HG03064 (cell line): ENCODE results near the gene TFPT.

Experiments
- ATAC-seq: cut with Tn5 transposase; IDR thresholded peaks from one replicate; pipeline ENCODE4 v1.9.1; 2021; ENCODE audit warnings: low read depth; ENCODE audit not compliant: unreplicated experiment

Gene TFPT

DNA sequence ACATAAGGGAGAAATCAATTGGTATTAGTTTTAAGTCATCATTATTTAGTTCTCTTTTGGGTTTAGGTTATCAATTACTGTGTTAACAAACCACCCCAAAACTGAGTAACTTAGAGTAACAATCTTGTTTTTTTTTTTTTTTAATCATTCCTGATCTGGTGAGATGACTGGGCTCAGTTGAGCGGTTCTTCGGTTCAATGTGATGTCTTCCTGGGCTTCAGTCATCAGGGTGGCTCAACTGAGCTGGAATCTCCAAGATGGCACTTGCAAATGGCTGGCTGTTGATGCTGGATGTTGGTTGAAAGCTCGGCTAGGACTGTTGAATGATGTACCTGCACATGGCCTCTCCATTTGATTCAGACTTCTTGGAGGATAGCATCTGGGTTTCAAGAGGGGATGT, 31.0 kb downstream of the TFPT start:
- ATAC-seq = no peak

DNA sequence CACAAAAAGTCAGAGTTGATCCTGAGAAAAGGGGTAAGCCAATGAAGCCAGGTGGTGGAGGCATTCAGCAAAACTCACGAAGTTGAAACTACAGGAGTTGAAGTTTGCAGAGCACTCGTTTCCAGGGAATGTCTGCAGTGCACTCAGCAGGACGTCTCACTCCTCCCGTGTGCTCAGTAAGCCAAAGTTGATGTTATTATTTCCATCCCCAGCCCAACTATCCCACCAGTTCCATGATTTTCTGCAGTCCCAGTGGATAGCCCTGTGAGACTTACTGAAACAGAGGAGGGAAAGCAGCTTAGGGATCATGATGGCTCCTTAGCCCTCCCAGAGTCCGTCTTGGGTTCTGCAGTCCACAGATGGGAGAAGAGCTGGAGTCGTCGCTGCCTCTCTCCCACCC, 34.4 kb downstream of the TFPT start, which contains the start of gene TARM1:
TARM1 (minus strand) TSS at position 334 of the 400 bp plus-strand sequence; CDS start at position 309, 25 bp downstream.
- no peak for ATAC-seq

GRCh38 chr19:54077334-54077733, 38.1 kb downstream of the TFPT start:
- ATAC-seq = no peak

DNA sequence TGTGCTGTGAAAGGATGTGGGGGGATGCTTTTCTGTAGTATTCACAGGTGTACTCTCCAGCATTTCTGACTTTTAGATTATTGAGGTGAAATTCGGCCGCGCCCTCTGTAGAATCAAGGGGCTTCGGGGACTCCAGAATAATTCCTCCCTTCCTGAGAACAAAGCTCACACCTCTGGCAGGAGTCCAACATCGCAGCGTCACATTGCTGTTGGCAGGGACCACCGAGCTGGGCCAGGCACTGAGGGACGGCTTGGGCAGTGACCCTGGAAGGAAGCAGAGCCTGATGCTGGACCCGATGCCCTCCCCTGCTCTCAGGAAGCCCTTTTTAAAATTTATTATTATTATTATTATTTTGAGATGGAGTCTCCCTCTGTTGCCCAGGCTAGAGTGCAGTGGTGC, 40.6 kb downstream of the TFPT start:
- ATAC-seq = no peak

- no peak for ATAC-seq
These were observed 41.6 kb downstream of the TFPT start for GRCh38 chr19:54073829-54074228.

DNA sequence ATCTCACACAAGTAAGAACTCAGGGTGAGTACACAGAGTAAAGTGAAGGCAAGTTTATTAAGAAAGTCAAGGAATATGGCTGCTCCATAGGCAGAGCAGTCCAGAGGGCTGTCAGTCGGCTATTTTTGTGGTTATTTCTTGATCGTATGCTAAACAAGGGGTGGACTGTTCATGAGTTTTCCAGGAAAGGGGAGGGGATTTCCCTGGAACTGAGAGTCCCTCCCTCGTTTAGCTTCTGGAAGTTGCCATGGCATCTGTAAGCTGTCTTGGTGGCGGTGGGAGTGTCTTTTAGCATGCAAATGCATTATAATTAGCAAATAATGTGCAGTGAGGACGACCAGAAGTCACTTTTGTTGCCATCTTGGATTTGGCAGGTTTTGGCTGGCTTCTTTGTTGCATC, 46.0 kb downstream of the TFPT start:
- no peak for ATAC-seq

DNA sequence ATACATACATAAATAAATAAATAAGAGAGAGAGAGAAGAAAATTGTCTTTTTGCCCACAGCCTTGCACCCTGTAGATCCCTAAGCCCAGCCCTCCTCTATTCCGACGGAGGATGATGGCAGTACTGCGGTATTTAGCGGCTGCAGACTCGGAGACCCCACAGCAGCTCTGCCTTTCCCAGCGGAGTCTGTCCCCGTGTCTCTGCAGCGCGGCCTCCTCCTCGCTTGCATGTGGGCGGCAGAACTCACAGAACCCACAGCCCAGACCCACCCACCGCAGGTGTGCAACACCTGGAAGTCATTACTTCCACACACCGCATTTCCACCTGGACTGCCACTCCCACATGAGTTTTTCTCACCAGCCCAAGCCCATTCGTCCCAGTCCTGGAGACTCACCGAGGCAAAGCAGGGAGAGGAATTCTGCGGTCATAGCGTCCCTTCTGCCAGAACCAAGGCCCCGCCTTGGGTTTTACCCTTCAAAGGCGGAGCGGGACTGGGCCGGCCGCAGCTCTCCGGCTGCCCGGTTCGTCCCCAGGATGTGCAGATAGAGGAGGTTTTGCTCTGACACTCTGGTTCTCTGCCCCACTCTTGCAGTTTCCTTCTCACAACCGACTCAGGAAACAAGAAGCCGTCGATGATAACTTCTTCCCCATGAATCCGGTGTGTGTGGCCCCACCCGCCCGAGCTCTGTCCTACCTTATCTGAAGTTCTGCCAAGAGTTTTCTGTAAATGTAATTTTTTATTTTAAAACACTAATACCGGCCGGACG, 51.9 kb downstream of the TFPT start, which contains the start of gene VSTM1:
VSTM1 (minus strand) TSS at position 548 of the 767 bp plus-strand sequence; CDS start at position 428, 120 bp downstream.
- no peak for ATAC-seq

DNA sequence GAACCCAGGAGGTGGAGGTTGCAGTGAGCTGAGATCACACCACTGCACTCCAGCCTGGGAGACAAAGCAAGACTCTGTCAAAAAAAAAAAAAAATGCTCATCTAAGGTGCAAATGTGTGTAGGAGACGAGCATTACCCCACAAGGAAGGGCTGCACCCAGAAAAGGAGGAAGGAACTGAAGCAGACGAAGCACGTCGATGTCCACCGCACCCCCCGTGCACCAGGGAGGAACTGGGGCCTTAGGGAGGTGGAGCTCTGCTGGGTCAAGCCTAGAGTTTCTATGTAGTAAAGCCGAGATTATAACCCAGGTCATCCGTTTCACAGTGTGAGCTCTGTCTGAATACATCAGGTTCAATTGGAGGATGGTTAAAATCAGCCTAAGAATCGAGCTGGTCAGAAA, 52.8 kb downstream of the TFPT start:
- no peak for ATAC-seq
